IMR-90 (cell line): Measurements from ENCODE around the gene ARMH1.

Source experiments
- BHLHE40 ChIP-seq: fragments of 150-350 bp; IDR thresholded peaks from 2 replicates; pipeline ENCODE4 v1.6.1; 2016; ENCODE audit warnings: mild to moderate bottlenecking, low read depth, low read length
- CTCF ChIP-seq: conservative IDR thresholded peaks from 2 replicates; pipeline ENCODE4 v1.5.1; 2012; ENCODE audit warnings: mild to moderate bottlenecking, low read depth, low read length, improper control_type of control experiment
- POLR2A ChIP-seq: IDR thresholded peaks from 2 replicates; pipeline ENCODE4 v1.6.1; 2012; ENCODE audit warnings: mild to moderate bottlenecking, low read depth, low read length

GRCh38 chr1:44676484-44677200 lies 2.1 kb downstream of the ARMH1 start:
- TF ChIP-seq CTCF, result no peak
- TF ChIP-seq POLR2A, result no peak
- TF ChIP-seq BHLHE40, result no peak
